AG09309 (cell line): ENCODE data around the gene KIAA0232.
A peak's percentile ranks its signal among the peaks of the same experiment; 100 is the strongest.

Source experiments
- DNase-seq: peaks from one replicate; pipeline ENCODE4 v3.0.0-alpha.2; 2010; ENCODE audit warnings: low read depth
- H3K4me3 ChIP-seq: 2 replicates; pipeline ENCODE4 v1.5.1; 2011; ENCODE audit warnings: mild to moderate bottlenecking, low read depth, low read length, moderate library complexity; ENCODE audit not compliant: control insufficient read depth
- TF ChIP-seq, protein P1 (sequence below): IDR thresholded peaks from 2 replicates; pipeline ENCODE4 v1.5.1; 2011; ENCODE audit warnings: mild to moderate bottlenecking, low read depth, low read length, inconsistent platforms; ENCODE audit not compliant: insufficient read depth, control insufficient read depth; ENCODE audit errors: missing control alignments

KIAA0232 gene

DNA sequence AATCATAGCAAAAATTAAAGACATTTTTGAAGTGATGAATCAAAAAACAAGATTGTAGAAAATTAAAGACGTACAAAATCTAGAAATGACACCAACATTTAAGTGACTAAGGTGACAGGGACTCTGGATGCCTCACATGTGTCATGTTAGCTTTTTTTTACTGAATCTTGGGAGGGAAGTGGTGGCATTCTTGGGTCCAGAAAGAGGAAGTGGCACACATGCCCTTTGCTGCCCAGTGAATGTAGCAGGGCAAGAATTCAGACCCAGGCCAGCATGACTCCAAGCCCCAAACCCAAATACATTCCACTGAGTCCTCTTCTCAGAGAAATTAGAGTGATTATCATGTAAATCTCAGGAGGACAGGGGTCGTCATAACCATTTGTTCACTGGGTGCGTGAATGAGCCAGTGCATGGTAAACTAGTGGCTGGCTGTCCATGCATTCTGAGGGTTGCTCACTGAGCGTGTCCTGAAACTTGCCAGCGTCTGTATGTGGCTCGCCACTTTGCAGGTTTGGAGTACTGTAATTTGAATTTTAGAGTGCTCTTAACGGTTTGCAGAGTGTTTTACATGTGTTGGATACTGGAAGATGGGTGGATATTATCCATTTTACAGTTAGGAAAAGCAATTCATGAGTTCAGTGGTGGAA lies 71.7 kb downstream of the KIAA0232 start:
- TF ChIP-seq, protein P1, sequence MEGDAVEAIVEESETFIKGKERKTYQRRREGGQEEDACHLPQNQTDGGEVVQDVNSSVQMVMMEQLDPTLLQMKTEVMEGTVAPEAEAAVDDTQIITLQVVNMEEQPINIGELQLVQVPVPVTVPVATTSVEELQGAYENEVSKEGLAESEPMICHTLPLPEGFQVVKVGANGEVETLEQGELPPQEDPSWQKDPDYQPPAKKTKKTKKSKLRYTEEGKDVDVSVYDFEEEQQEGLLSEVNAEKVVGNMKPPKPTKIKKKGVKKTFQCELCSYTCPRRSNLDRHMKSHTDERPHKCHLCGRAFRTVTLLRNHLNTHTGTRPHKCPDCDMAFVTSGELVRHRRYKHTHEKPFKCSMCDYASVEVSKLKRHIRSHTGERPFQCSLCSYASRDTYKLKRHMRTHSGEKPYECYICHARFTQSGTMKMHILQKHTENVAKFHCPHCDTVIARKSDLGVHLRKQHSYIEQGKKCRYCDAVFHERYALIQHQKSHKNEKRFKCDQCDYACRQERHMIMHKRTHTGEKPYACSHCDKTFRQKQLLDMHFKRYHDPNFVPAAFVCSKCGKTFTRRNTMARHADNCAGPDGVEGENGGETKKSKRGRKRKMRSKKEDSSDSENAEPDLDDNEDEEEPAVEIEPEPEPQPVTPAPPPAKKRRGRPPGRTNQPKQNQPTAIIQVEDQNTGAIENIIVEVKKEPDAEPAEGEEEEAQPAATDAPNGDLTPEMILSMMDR: no peak
- no peak overlapping the region for H3K4me3 ChIP-seq
- no peak for DNase-seq

GRCh38 chr4:6855692-6856297 lies 73.3 kb downstream of the KIAA0232 start:
- peak; percentile 44 for DNase-seq
- TF ChIP-seq, protein P1: no peak
- H3K4me3 ChIP-seq: no peak overlapping the region

GRCh38 chr4:6856391-6856790 lies 73.9 kb downstream of the KIAA0232 start:
- no peak for DNase-seq
- TF ChIP-seq, protein P1: no peak
- H3K4me3 ChIP-seq: no peak overlapping the region

DNA sequence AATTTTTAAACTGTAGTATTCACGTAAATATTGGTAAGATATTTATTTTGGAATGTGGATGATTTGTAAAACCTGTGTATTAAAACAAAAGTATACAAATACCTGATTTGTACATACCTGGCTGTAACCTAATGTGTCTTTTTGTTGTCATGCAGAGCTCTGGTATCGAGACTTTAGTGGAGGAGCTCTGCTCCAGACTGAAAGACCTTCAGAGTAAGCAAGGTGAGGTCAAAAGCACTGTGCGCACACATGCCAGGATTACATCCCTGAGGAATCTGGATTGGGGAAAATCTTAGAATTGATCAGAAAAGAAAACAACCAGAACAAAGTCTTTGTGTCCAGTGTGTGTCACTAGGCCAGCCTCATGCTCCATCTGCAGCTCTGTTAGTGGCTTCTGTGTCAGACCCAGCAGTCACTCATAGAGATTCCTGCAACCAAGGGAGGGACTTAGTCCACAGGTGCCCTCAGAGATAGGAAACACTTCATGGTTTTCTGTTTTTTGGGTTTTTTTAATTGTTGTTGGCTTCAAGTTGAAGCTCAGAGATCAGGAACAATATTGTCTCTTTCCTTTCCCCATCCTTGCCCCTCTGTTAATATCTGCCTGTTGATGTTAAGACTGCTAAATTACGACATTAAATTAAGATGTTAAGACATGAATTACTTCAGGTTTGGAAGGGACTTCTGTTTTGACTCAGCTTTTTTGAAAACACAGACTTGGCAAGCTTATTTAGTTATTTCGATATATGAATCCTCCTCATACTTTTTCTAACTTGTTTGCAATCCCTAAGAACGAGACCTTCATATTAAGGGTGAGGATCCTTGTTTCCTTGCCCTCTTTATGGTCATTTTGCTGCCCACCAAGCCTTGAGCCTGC lies 74.7 kb downstream of the KIAA0232 start:
- TF ChIP-seq, protein P1: no peak
- no peak for DNase-seq

DNA sequence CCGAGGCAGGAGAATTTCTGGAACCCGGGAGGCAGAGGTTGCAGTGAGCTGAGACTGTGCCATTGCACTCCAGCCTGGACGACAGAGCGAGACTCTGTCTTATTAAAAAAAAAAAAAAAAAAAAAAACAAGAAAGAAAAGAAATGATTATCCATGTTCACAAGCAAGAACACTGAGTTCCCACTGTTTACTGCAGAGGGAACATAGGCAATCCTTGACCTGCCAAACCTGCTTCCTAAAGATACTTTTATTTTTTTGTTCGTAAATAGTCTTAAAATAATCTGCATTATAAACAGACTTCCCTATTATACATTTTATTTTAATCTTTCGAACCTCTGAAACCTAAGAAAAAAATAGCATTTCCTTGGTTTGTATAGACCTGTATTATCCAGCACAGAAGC lies 76.5 kb downstream of the KIAA0232 start:
- TF ChIP-seq, protein P1: no peak
- no peak overlapping the region for H3K4me3 ChIP-seq
- DNase-seq: no peak

More for the DNA sequence above, 74.7 kb downstream of the KIAA0232 start:
- no peak overlapping the region for H3K4me3 ChIP-seq

DNA sequence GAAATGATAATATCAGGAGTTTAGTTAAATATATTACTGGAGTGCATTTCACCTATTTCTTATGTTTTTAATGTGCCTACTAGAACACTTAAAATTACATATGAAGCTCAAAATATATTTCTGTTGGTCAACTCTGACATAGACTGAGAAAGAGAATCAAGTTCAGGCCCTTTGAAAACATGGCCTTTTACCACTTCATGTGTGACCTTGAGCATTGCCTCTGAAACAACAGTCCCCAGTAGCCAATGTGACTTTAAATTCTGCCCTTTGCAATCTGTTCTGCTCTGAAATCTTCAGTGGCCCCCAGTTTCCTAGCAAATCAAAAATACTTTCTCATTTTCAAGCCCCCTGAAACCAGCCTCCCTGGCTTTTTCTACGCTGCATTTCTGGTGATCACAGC lies 77.0 kb downstream of the KIAA0232 start:
- TF ChIP-seq, protein P1: no peak
- no peak overlapping the region for H3K4me3 ChIP-seq
- no peak for DNase-seq
